ENCODE measurements around the gene WDR4. TPM values are rescaled to one million over a fixed set of nuclear protein-coding genes. Genes with fewer than 3 reads are reported as not detected.

The WDR4 gene
- total and polyA plus RNA-seq, 10 of the 15 experiments (the other 5 are each of a cell fraction or from before 2014, with no cell fraction given): 2.1 to 45.3 (median 18.7) TPM

GRCh38 chr21:42878993-42879787 is at the start of gene WDR4 (continued):
- peak; percentile 87 for TF ChIP-seq BCLAF1 (IDR thresholded peaks at IDR 0.05)
- no peak for TF ChIP-seq SKIL (IDR thresholded peaks at IDR 0.05; ENCODE audit: low read depth, poor library complexity, severe bottlenecking)
- TF ChIP-seq SMAD1 (IDR thresholded peaks at IDR 0.05; ENCODE audit: low read depth, partially characterized antibody): peak; percentile 34
- no peak for TF ChIP-seq BMI1 (IDR thresholded peaks at IDR 0.05; ENCODE audit: borderline replicate concordance)
- TF ChIP-seq PML (IDR thresholded peaks at IDR 0.05; ENCODE audit: low read length): peak; percentile 88
- no peak for TF ChIP-seq KAT2A (conservative IDR thresholded peaks at IDR 0.05; ENCODE audit: control insufficient read depth, low read depth, low read length)
- TF ChIP-seq RCOR1 (conservative IDR thresholded peaks at IDR 0.05; ENCODE audit: low read depth, low read length): no peak
- 0 out of 2 replicates have a peak, but pooled peaks have one; percentile 15 for TF ChIP-seq E2F4 (IDR thresholded peaks at IDR 0.05; ENCODE audit: low read depth, low read length)
- TF ChIP-seq NR2C2 (IDR thresholded peaks at IDR 0.05; ENCODE audit: borderline replicate concordance, control insufficient read depth, insufficient read length, low read depth): no peak
- no peak for TF ChIP-seq HDAC2 (IDR thresholded peaks at IDR 0.05)
- TF ChIP-seq RELA (IDR thresholded peaks at IDR 0.05; ENCODE audit: borderline replicate concordance, partially characterized antibody): no peak
- no peak; the same call in 1 of the 2 replicates for TF ChIP-seq SMARCA5 (IDR thresholded peaks at IDR 0.05)
- TF ChIP-seq CHD4 (IDR thresholded peaks at IDR 0.05): no peak
- TF ChIP-seq ASH2L (IDR thresholded peaks at IDR 0.05; ENCODE audit: borderline replicate concordance, low read depth): 0 out of 2 replicates have a peak, but pooled peaks have one; percentile 37
- peak; percentile 56; the same call in 1 of the 2 replicates for TF ChIP-seq CHD2 (IDR thresholded peaks at IDR 0.05; ENCODE audit: borderline replicate concordance, low read depth, low read length)
- peak; percentile 84 for TF ChIP-seq USF2 (IDR thresholded peaks at IDR 0.05; ENCODE audit: borderline replicate concordance, low read depth, low read length)
- peak; percentile 85 for TF ChIP-seq LARP7 (IDR thresholded peaks at IDR 0.05)
- peak; percentile 69; the same call in 1 of the 2 replicates for TF ChIP-seq MYB (IDR thresholded peaks at IDR 0.05; ENCODE audit: borderline replicate concordance, low read depth, low read length)
- TF ChIP-seq, protein P1, sequence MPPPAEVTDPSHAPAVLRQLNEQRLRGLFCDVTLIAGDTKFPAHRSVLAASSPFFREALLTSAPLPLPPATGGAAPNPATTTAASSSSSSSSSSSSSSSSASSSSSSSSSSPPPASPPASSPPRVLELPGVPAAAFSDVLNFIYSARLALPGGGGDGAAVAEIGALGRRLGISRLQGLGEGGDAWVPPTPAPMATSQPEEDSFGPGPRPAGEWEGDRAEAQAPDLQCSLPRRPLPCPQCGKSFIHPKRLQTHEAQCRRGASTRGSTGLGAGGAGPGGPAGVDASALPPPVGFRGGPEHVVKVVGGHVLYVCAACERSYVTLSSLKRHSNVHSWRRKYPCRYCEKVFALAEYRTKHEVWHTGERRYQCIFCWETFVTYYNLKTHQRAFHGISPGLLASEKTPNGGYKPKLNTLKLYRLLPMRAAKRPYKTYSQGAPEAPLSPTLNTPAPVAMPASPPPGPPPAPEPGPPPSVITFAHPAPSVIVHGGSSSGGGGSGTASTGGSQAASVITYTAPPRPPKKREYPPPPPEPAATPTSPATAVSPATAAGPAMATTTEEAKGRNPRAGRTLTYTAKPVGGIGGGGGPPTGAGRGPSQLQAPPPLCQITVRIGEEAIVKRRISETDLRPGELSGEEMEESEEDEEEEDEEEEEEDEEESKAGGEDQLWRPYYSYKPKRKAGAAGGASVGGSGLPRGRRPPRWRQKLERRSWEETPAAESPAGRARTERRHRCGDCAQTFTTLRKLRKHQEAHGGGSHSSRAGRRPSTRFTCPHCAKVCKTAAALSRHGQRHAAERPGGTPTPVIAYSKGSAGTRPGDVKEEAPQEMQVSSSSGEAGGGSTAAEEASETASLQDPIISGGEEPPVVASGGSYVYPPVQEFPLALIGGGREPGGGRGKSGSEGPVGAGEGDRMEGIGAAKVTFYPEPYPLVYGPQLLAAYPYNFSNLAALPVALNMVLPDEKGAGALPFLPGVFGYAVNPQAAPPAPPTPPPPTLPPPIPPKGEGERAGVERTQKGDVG (CRISPR knock-in tag; IDR thresholded peaks at IDR 0.05): no peak
